Esophagus (tissue), 2 donors: ENCODE data around the gene UBE2A. TPM values are rescaled to one million over a fixed set of nuclear protein-coding genes. Genes with fewer than 3 reads are reported as not detected.

ENCODE experiments used
- H3K27ac ChIP-seq, 2 donors: one replicate each; pipeline ENCODE4 v1.5.1; 2013; ENCODE audit warnings: low read depth in 2 of 2, mild to moderate bottlenecking in 2 of 2, inconsistent platforms in 1 of 2, low read length in 1 of 2, moderate library complexity in 1 of 2
- H3K27me3 ChIP-seq, 2 donors: one replicate each; pipeline ENCODE4 v1.6.1; 2013; ENCODE audit warnings: low read length in 2 of 2, control low read depth in 1 of 2, mild to moderate bottlenecking in 1 of 2; ENCODE audit not compliant: insufficient read depth in 2 of 2, control insufficient read depth in 1 of 2
- H3K36me3 ChIP-seq, 2 donors: one replicate each; pipeline ENCODE4 v1.6.1; 2013; ENCODE audit warnings: low read length in 1 of 2; ENCODE audit not compliant: control insufficient read depth in 2 of 2, insufficient read depth in 2 of 2
- H3K4me1 ChIP-seq, 2 donors: one replicate each; pipeline ENCODE4 v1.6.1; 2013; ENCODE audit warnings: low read length in 1 of 2; ENCODE audit not compliant: control insufficient read depth in 2 of 2, insufficient read depth in 2 of 2
- H3K4me3 ChIP-seq, 2 donors: one replicate each; pipeline ENCODE4 v1.5.1; 2013; ENCODE audit warnings: low read length in 2 of 2, mild to moderate bottlenecking in 2 of 2, low read depth in 1 of 2, moderate library complexity in 1 of 2
- H3K9me3 ChIP-seq, 2 donors: one replicate each; pipeline ENCODE4 v1.6.1; 2013; ENCODE audit warnings: mild to moderate bottlenecking in 2 of 2, low read depth in 1 of 2, low read length in 1 of 2, moderate library complexity in 1 of 2; ENCODE audit not compliant: control insufficient read depth in 2 of 2, insufficient read depth in 1 of 2
- WGBS, 2 donors: extraction: QIAGEN DNeasy Blood & Tissue Kit; methylation state at CpG; one replicate each; pipeline ENCODE4 v1.1.7; 2013; 5-methylcytosine and 5-hydroxymethylcytosine counted together
- polyA plus RNA-seq, 2 donors: library from polyadenylated mRNA; stranded (reverse); fragments of 200-250 nt; gene quantifications; one replicate each; pipeline ENCODE4 v1.2.3, GENCODE V29; 2013
- donor health status: healthy with polysubstance abuse.
- donor health status: Bipolar disorder and iron deficiency.

The UBE2A gene
- polyA plus RNA-seq, 2 donors: 54.0 to 54.3 TPM

GRCh38 chrX:119607018-119607389 is 32.6 kb downstream of the UBE2A start:
- peak overlapping the region in 1 of 2 donors; percentile 61 for H3K4me3 ChIP-seq
- WGBS, 2 donors: 33 to 52% methylated on average over 7 of the region's 7 CpGs
- H3K4me1 ChIP-seq: no peaks in the 10 kb centered on the region
- H3K27me3 ChIP-seq: peaks cover 0 to 4% of the 10 kb centered on the region in 2 donors
- peak overlapping the region in 1 of 2 donors; percentile 94 for H3K27ac ChIP-seq
- H3K36me3 ChIP-seq: no peaks in the 10 kb centered on the region
- H3K9me3 ChIP-seq: no peaks in the 10 kb centered on the region

GRCh38 chrX:119614776-119615175 is 40.4 kb downstream of the UBE2A start:
- Histone ChIP-seq H3K27ac (no peak overlapping the region), H3K4me1 (no peaks in the 10 kb centered on the region), H3K9me3 (no peaks in the 10 kb centered on the region), H3K27me3 (no peaks in the 10 kb centered on the region), H3K4me3 (no peak overlapping the region), H3K36me3 (no peaks in the 10 kb centered on the region)
- WGBS, 2 donors: 85 to 87% methylated on average over 12 to 13 of the region's 13 CpGs

GRCh38 chrX:119617517-119618164 is 43.3 kb downstream of the UBE2A start:
- Histone ChIP-seq H3K4me3 (no peak overlapping the region), H3K9me3 (no peaks in the 10 kb centered on the region), H3K36me3 (no peaks in the 10 kb centered on the region), H3K4me1 (no peaks in the 10 kb centered on the region), H3K27ac (no peak overlapping the region), H3K27me3 (no peaks in the 10 kb centered on the region)
- WGBS, 2 donors: 58 to 67% methylated on average over 15 of the region's 15 CpGs

GRCh38 chrX:119618439-119618838 is 44.1 kb downstream of the UBE2A start:
- no peak overlapping the region for H3K27ac ChIP-seq
- no peaks in the 10 kb centered on the region for H3K4me1 ChIP-seq
- no peaks in the 10 kb centered on the region for H3K36me3 ChIP-seq
- 75 to 78% methylated on average over 5 of the region's 5 CpGs for WGBS, 2 donors
- H3K9me3 ChIP-seq: no peaks in the 10 kb centered on the region
- no peaks in the 10 kb centered on the region for H3K27me3 ChIP-seq
- no peak overlapping the region for H3K4me3 ChIP-seq

- Histone ChIP-seq H3K4me1 (no peaks in the 10 kb centered on the region), H3K4me3 (no peak overlapping the region), H3K36me3 (no peaks in the 10 kb centered on the region), H3K27ac (no peak overlapping the region), H3K27me3 (no peaks in the 10 kb centered on the region), H3K9me3 (no peaks in the 10 kb centered on the region)
- 59 to 60% methylated on average over 9 of the region's 9 CpGs for WGBS, 2 donors
These were observed 48.2 kb downstream of the UBE2A start for GRCh38 chrX:119622356-119623232.

GRCh38 chrX:119624417-119624816 is 50.1 kb downstream of the UBE2A start:
- Histone ChIP-seq H3K27me3 (no peaks in the 10 kb centered on the region), H3K4me3 (no peak overlapping the region), H3K9me3 (no peaks in the 10 kb centered on the region), H3K4me1 (no peaks in the 10 kb centered on the region), H3K36me3 (no peaks in the 10 kb centered on the region), H3K27ac (no peak overlapping the region)
- WGBS, 2 donors: 93 to 95% methylated on average over 11 of the region's 11 CpGs

- H3K36me3 ChIP-seq: no peaks in the 10 kb centered on the region
- no peak overlapping the region for H3K4me3 ChIP-seq
- H3K9me3 ChIP-seq: no peaks in the 10 kb centered on the region
- H3K27me3 ChIP-seq: no peaks in the 10 kb centered on the region
- H3K4me1 ChIP-seq: no peaks in the 10 kb centered on the region
- 84 to 87% methylated on average over 10 of the region's 10 CpGs for WGBS, 2 donors
- H3K27ac ChIP-seq: no peak overlapping the region
These were observed 50.7 kb downstream of the UBE2A start for GRCh38 chrX:119624951-119625668.

GRCh38 chrX:119625843-119626242 is 51.5 kb downstream of the UBE2A start:
- Histone ChIP-seq H3K36me3 (no peaks in the 10 kb centered on the region), H3K27me3 (no peaks in the 10 kb centered on the region), H3K27ac (no peak overlapping the region), H3K4me3 (no peak overlapping the region), H3K4me1 (no peaks in the 10 kb centered on the region), H3K9me3 (no peaks in the 10 kb centered on the region)
- WGBS, 2 donors: 88 to 94% methylated on average over 2 of the region's 2 CpGs
